K562 (cell line): Measurements from ENCODE around the gene ARHGAP42. TPM values are rescaled to one million over a fixed set of nuclear protein-coding genes. Genes with fewer than 3 reads are reported as not detected.

Experiments
- ATAC-seq: fragments of 200-7000 bp; cut with Tn5 transposase; 3 replicates; pipeline ENCODE4 v1.9.1; 2020; ENCODE audit warnings: moderate library complexity
- BruUV-seq: library from RNA; stranded (reverse); fragments of 400-500 nt; replicated peaks from 2 replicates; lab custom pipeline; 2021; lab: Mats Ljungman, UMichigan
- CTCF ChIA-PET: fragments of 300-600 bp; formaldehyde crosslinking; extraction: SDS; loops from one replicate; lab custom pipeline; 2021; ENCODE audit warnings: low intra/inter-chr PET ratio; lab: Yijun Ruan, JAX
- POLR2A ChIA-PET: fragments of 300-600, 350-650 bp; sonication (Branson Sonifier 250); formaldehyde crosslinking; extraction: SDS; loops from one replicate; lab custom pipeline; 2021; ENCODE audit warnings: antibody characterized with exemption, inconsistent platforms; lab: Yijun Ruan, JAX
- DNase-seq, 4 experiments: peaks; one replicate each; pipeline versions ENCODE4 v3.0.0 to v3.0.0-alpha.2; 2011 to 2018; ENCODE audit warnings: low spot score in 3 of 4, mixed read lengths in 3 of 4; ENCODE audit errors: extremely low read depth in 1 of 4
- FAIRE-seq: peaks from 2 replicates; lab custom pipeline; 2011; peaks lifted over from hg19 to GRCh38; lab: Jason Lieb, UNC
- H2AFZ ChIP-seq: 2 replicates; pipeline ENCODE4 v1.6.0; 2011; ENCODE audit warnings: low read depth, low read length, control low read depth, inconsistent platforms
- H3K27ac ChIP-seq: fragments of 200-600 bp; 3 replicates; pipeline ENCODE4 v1.8.0; 2011; ENCODE audit warnings: low read depth, mild to moderate bottlenecking, control low read depth, inconsistent platforms, low read length, moderate library complexity, mixed read lengths; ENCODE audit errors: extremely low read depth
- H3K27me3 ChIP-seq, 2 experiments: fragments of 300-600 bp in 1 of 2; 2 replicates in 1 of 2; 3 replicates in 1 of 2; pipeline versions ENCODE4 v1.6.0 to v1.8.0; 2011; ENCODE audit warnings: inconsistent platforms in 2 of 2, low read length in 2 of 2, mild to moderate bottlenecking in 1 of 2, mixed read lengths in 1 of 2, moderate library complexity in 1 of 2; ENCODE audit not compliant: control insufficient read depth in 2 of 2, insufficient read depth in 2 of 2
- H3K36me3 ChIP-seq: fragments of 300-600 bp; 3 replicates; pipeline ENCODE4 v1.8.0; 2011; ENCODE audit warnings: mild to moderate bottlenecking, low read length, inconsistent platforms; ENCODE audit not compliant: control insufficient read depth, insufficient read depth
- H3K4me1 ChIP-seq, 2 experiments: fragments of 200-600 bp in 1 of 2; replicated peaks in 1 of 2; 2 replicates in 1 of 2; 3 replicates in 1 of 2; pipeline versions ENCODE4 v1.5.1 to v1.8.0; 2011; ENCODE audit warnings: inconsistent platforms in 2 of 2, low read length in 2 of 2, mild to moderate bottlenecking in 1 of 2, mixed read lengths in 1 of 2, moderate library complexity in 1 of 2; ENCODE audit not compliant: control insufficient read depth in 2 of 2, insufficient read depth in 2 of 2
- H3K4me2 ChIP-seq: 2 replicates; pipeline ENCODE4 v1.6.1; 2011; ENCODE audit warnings: low read length, control low read depth, inconsistent platforms, mixed read lengths; ENCODE audit not compliant: insufficient read depth
- H3K4me3 ChIP-seq: fragments of 200-600 bp; sonication (generic), shearing (Covaris generic); 2 replicates; pipeline ENCODE4 v1.5.1; 2016; ENCODE audit warnings: control low read depth, inconsistent platforms
- H3K79me2 ChIP-seq: fragments of 200-600 bp; 3 replicates; pipeline ENCODE4 v1.8.0; 2011; ENCODE audit warnings: low read length, inconsistent platforms; ENCODE audit not compliant: control insufficient read depth, insufficient read depth
- H3K9ac ChIP-seq, 2 experiments: 2 replicates each; pipeline versions ENCODE4 v1.6.0 to v1.6.1; 2011; ENCODE audit warnings: low read depth in 2 of 2, low read length in 2 of 2, control low read depth in 1 of 2, inconsistent platforms in 1 of 2, mild to moderate bottlenecking in 1 of 2, mixed read lengths in 1 of 2; ENCODE audit not compliant: insufficient read depth in 1 of 2
- H3K9me1 ChIP-seq: one replicate; pipeline ENCODE4 v1.6.0; 2011; ENCODE audit warnings: inconsistent platforms, mild to moderate bottlenecking, low read length, moderate library complexity; ENCODE audit not compliant: control insufficient read depth, insufficient read depth
- H3K9me3 ChIP-seq: replicated peaks from 2 replicates; pipeline ENCODE4 v1.5.1; 2011; ENCODE audit warnings: low read depth, low read length, inconsistent platforms; ENCODE audit not compliant: control insufficient read depth, insufficient read depth
- H4K20me1 ChIP-seq: replicated peaks from 2 replicates; pipeline ENCODE4 v1.6.1; 2011; ENCODE audit warnings: low read length, inconsistent platforms, mixed read lengths; ENCODE audit not compliant: control insufficient read depth, insufficient read depth
- CHD7 ChIP-seq: fragments of 200-600 bp; sonication (generic); IDR thresholded peaks from one replicate; pipeline ENCODE4 v1.6.1; 2012; ENCODE audit warnings: mild to moderate bottlenecking, low read depth, low read length, inconsistent platforms
- FOSL1 ChIP-seq: fragments of 200-800 bp; sonication (Bioruptor generic); conservative IDR thresholded peaks from 2 replicates; pipeline ENCODE4 v1.6.1; 2016; ENCODE audit warnings: missing genetic modification characterization, missing compliant biosample characterization
- NEUROD1 ChIP-seq: fragments of 150-350 bp; IDR thresholded peaks from 2 replicates; pipeline ENCODE4 v1.6.1; 2014; ENCODE audit warnings: borderline replicate concordance, low read length, low read depth; ENCODE audit not compliant: partially characterized antibody
- SMAD2 ChIP-seq: fragments of 150-350 bp; IDR thresholded peaks from 2 replicates; pipeline ENCODE4 v1.6.1; 2014; ENCODE audit warnings: low read depth, mild to moderate bottlenecking, low read length
- SMARCE1 ChIP-seq: fragments of 450-650 bp; IDR thresholded peaks from 2 replicates; pipeline ENCODE4 v1.7.1; 2016; ENCODE audit warnings: mild to moderate bottlenecking
- TFE3 ChIP-seq: fragments of 450-650 bp; formaldehyde crosslinking; IDR thresholded peaks from 2 replicates; pipeline ENCODE4 v1.4.0; 2020; ENCODE audit warnings: mild to moderate bottlenecking, mixed read lengths
- TRIM24 ChIP-seq, 2 experiments: fragments of 450-650 bp; IDR thresholded peaks; 2 replicates each; pipeline ENCODE4 v1.6.1; 2016
- ZNF121 ChIP-seq: sonication (generic); formaldehyde crosslinking; conservative IDR thresholded peaks from 2 replicates; pipeline ENCODE4 v1.8.0; 2022; ENCODE audit warnings: missing genetic modification reagents
- ZZZ3 ChIP-seq: fragments of 450-650 bp; IDR thresholded peaks from 2 replicates; pipeline ENCODE4 v1.6.1; 2016; ENCODE audit warnings: antibody characterized with exemption, mild to moderate bottlenecking, moderate library complexity
- WGBS: fragments of 100-300 bp; shearing (Covaris generic); methylation state at CpG from one replicate; pipeline ENCODE4 v1.1.6; 2016; ENCODE audit warnings: low coverage, mixed read lengths; ENCODE audit not compliant: insufficient coverage; ENCODE audit errors: missing lambda C conversion rate; 5-methylcytosine and 5-hydroxymethylcytosine counted together
- in situ Hi-C: fragments of 300-500 bp; cut with MboI; formaldehyde crosslinking; loops from 4 replicates; pipeline ENCODE4 v1.15.0; 2018; ENCODE audit warnings: inconsistent platforms, mixed read lengths
- intact Hi-C: fragments of 100-400 bp; cut with micrococcal nuclease; formaldehyde crosslinking; loops from 2 replicates; pipeline ENCODE4 v1.14.2; 2022
- polyA plus RNA-seq, 8 experiments: library from polyadenylated mRNA; depleted of rRNA in 4 of 8; stranded (reverse) in 5 of 8; unstranded in 3 of 8; fragments of >200 nt; fragmentation: Nextera tagmentation in 2 of 8; fragmentation: Illumina TruSeq in 1 of 8; extraction: Ambion mirVana in 2 of 8; extraction: Trizol in 1 of 8; gene quantifications; 2 replicates each; pipeline versions ENCODE4 v1.2.1 to v1.2.3, GENCODE V29; 2011 to 2014; ENCODE audit warnings: inconsistent platforms in 1 of 8, missing spikeins in 1 of 8
- total RNA-seq, 7 experiments: library from RNA; depleted of rRNA in 6 of 7; stranded (reverse); fragments of >200 nt in 6 of 7; fragmentation: Illumina TruSeq in 2 of 7; extraction: Trizol in 2 of 7; gene quantifications; 2 replicates each; pipeline versions ENCODE4 v1.2.1 to v1.2.3, GENCODE V29; 2011 to 2021; ENCODE audit warnings: low replicate concordance in 1 of 7

Gene ARHGAP42
- total and polyA plus RNA-seq, 9 of the 15 experiments (the other 6 are each of a cell fraction or from before 2014, with no cell fraction given), result 0.95 to 6.1 (median 2.4) TPM

DNA sequence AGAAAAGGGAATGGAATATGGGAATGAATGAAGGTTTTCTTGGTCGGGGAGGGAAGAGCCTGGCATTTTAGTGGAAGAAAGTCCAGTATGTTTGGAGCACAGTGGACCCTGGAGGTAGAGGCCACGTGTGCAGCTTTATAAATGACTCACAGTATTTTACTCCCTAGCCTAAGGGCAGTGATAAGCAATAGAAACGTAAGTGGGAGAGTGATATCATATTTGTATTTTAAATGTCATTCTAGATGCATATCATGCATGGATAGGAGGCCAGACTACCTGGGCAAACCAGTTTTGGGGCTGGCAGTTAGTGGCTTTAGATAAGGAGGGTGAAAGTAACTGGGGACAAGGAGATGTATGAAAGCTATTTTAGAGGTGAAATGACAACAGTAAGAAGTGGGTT is 174.1 kb downstream of the ARHGAP42 start:
- H3K4me1 ChIP-seq, result peaks cover 0 to 19% of the 10 kb centered on the region in 2 experiments; a peak in 2 of 5 replicates
- ChIA-PET CTCF (no interaction called here), POLR2A (no interaction called here)
- FAIRE-seq, result no peak
- no peak overlapping the region for H3K4me2 ChIP-seq
- peaks cover 2% of the 10 kb centered on the region; the same call in 1 of the 2 replicates for H3K9me3 ChIP-seq
- ATAC-seq, result no peak
- no peaks in the 10 kb centered on the region for H3K79me2 ChIP-seq
- WGBS, result 18% methylated on average over 3 of the region's 3 CpGs
- no peaks in the 10 kb centered on the region for H4K20me1 ChIP-seq
- no peaks in the 10 kb centered on the region for H3K27me3 ChIP-seq
- in situ Hi-C loops (no loop called here), intact Hi-C loops (no loop called here)
- H3K36me3 ChIP-seq, result no peaks in the 10 kb centered on the region; the same call in 2 of the 3 replicates
- peak in 3 of 4 experiments; percentile 10 to 18 (median 10) for DNase-seq
- H3K4me3 ChIP-seq, result no peak overlapping the region
- no peaks in the 10 kb centered on the region for H3K9me1 ChIP-seq
- no peak overlapping the region for H3K9ac ChIP-seq
- no TSS peak for BruUV-seq
- peak overlapping the region; percentile 63; the same call in 1 of the 2 replicates for H2AFZ ChIP-seq
- 0 out of 3 replicates have a peak overlapping the region, but pooled peaks have one; percentile 26 for H3K27ac ChIP-seq
- TF ChIP-seq TRIM24 (IDR thresholded peaks at IDR 0.05) (no peak), SMAD2 (no peak), FOSL1 (tag) (peak; percentile 69), NEUROD1 (no peak), ZZZ3 (no peak), CHD7 (no peak), SMARCE1 (0 out of 2 replicates have a peak, but pooled peaks have one; percentile 18), TFE3 (CRISPR knock-in tag) (no peak), ZNF121 (CRISPR knock-in tag) (no peak)
